Measurements from ENCODE around the gene FAM193A. TPM values are rescaled to one million over a fixed set of nuclear protein-coding genes. Genes with fewer than 3 reads are reported as not detected.
"Not testable (repeated sequence)": the region's sequence is repeated elsewhere in the genome, so short reads cannot be mapped to it uniquely, and the experiment has no call there.

FAM193A gene
- total RNA-seq, 1 donor from 2014 or later, result 30.9 TPM

DNA sequence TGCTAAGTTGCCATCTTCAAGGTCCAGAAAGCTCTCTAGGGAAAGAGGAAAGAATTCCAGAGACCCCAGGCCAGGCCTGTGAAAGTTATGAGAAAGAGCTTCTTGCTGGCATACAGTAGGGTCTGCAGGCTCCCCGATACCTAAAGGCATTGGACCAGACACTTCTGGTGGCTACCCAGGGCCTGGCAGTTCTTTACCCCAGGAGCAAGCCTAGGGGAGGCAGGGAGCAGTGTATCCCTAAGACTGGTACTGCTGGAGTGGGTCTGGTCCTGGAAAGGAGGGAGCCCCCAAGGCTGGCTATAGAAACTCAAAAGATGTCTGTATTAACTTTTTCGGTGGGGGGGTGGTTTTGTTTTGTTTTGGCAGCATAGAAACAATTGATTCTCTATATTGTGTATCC lies 19.8 kb upstream of the FAM193A start:
- Histone ChIP-seq H3K27ac (peak overlapping the region; percentile 49 to 57), H3K4me1 (peaks cover 0 to 6% of the 10 kb centered on the region in 2 donors), H3K4me3 (no peak overlapping the region), H3K36me3 (peaks cover 30 to 35% of the 10 kb centered on the region in 2 donors), H3K9me3 (no peaks in the 10 kb centered on the region), H3K27me3 (no peaks in the 10 kb centered on the region)
- TF ChIP-seq, protein P1, sequence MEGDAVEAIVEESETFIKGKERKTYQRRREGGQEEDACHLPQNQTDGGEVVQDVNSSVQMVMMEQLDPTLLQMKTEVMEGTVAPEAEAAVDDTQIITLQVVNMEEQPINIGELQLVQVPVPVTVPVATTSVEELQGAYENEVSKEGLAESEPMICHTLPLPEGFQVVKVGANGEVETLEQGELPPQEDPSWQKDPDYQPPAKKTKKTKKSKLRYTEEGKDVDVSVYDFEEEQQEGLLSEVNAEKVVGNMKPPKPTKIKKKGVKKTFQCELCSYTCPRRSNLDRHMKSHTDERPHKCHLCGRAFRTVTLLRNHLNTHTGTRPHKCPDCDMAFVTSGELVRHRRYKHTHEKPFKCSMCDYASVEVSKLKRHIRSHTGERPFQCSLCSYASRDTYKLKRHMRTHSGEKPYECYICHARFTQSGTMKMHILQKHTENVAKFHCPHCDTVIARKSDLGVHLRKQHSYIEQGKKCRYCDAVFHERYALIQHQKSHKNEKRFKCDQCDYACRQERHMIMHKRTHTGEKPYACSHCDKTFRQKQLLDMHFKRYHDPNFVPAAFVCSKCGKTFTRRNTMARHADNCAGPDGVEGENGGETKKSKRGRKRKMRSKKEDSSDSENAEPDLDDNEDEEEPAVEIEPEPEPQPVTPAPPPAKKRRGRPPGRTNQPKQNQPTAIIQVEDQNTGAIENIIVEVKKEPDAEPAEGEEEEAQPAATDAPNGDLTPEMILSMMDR (IDR thresholded peaks at IDR 0.05), result no peak
- intact Hi-C loops (cut with DNase I), result no loop called here
- no peak for DNase-seq (ENCODE audit: low spot score in 2 of 2)

DNA sequence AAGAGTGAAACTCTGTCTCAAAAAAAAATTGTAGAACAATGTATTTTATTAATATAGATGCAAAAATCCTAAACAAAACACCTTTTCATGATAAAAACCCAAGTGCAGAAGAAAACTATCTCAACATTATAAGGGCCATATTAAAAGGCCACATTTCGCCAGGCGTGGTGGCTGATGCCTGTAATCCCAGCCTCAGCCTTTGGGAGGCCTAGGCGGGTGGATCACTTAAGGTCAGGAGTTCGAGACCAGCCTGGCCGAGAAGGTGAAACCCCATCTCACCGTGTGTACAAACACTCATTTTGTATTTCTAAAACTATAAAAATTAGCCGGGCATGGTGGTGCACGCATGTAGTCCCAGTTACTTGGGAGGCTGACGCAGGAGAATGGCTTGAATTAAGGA lies 9.9 kb upstream of the FAM193A start:
- Histone ChIP-seq H3K9me3 (no peaks in the 10 kb centered on the region), H3K4me3 (no peak overlapping the region), H3K27me3 (no peaks in the 10 kb centered on the region), H3K4me1 (no peaks in the 10 kb centered on the region), H3K36me3 (no peaks in the 10 kb centered on the region), H3K27ac (no peak overlapping the region)
- intact Hi-C loops (cut with DNase I), result no loop called here
- no peak for DNase-seq (ENCODE audit: low spot score in 2 of 2)
- TF ChIP-seq, protein P1 (IDR thresholded peaks at IDR 0.05), result no peak

DNA sequence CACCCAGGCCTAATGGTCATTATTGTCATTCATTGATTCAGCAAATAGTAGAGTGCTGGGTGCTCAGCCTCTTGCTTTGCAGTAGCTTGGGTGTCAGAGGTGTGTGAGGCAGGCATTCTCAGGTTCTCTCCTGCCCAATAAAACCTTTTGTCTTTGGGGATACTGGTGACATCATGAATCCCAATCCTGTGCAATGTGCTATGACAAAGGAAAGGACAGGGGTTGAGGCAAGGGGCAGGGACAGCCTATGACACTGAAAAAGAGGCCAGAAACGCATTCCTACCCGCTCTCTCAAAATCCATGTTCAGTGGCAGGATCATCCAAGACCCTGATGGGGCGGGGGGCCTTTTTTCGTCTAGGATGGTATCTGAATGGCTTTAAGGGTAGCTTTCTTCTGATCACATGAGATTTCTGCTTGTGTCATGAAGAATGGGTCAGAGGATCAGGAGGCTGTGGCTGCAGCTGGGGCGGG lies 1.5 kb upstream of the FAM193A start:
- no peaks in the 10 kb centered on the region for H3K27me3 ChIP-seq

DNA sequence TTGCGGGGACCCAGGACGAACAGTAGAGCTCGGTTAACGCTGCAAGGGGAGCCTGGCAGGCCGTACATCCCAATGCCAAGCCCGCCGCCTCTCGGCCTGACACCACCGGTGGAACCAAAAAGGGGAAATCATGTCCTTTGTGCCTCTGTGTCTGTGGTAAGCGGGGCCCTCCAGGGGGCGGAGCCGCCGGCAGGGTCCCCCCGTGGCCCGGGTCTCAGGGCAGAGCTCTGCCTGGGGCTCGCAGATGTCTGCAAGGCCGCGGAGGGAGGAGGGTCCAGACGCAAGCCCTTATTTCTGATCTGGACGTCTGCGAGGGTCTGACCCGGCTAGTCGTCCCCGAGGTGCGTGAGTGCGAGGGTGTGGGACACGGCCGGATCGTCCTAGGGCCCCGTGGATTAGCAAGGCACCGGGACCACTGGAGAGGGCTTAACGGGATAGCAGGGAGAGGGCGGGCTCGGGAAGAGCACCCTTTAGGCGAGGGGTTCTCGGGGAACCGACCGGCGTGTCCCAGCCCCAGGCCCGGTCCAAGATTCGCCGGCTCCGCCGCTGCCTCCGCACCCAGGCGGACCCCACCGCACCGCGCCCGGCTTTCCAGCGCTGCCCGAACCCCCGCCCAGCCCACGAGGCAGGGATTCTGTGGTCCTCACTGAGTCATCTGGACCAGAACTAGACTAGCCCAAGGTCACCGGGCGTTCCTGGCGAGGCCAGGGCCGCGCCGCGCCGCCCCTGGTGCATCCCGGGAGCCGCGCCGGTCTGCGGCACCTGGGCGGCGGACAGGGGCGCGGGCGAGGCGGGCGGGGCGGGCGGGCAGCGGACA lies 863 bp upstream of the FAM193A start:
- Histone ChIP-seq H3K27ac (peak overlapping the region; percentile 85 to 95), H3K27me3 (no peaks in the 10 kb centered on the region), H3K9me3 (no peaks in the 10 kb centered on the region), H3K36me3 (no peaks in the 10 kb centered on the region), H3K4me1 (peaks cover 15 to 16% of the 10 kb centered on the region in 2 donors), H3K4me3 (peak overlapping the region; percentile 76 to 88)
- DNase-seq (ENCODE audit: low spot score in 2 of 2), result peak in 1 of 2 donors; percentile 76
- intact Hi-C loops (cut with DNase I), result loop anchor here (1.0 to 10.0 kb wide), 8 partner anchors 66 to 681 kb away; partner anchors contain the start of genes CFAP99, GRK4, HAUS3 and HTT
- TF ChIP-seq, protein P1 (IDR thresholded peaks at IDR 0.05), result peak in 1 of 3 experiments; percentile 12

More for the DNA sequence above, 1.5 kb upstream of the FAM193A start:
- TF ChIP-seq, protein P1 (IDR thresholded peaks at IDR 0.05), result no peak
- intact Hi-C loops (cut with DNase I), result loop anchor here (5.0 to 10.0 kb wide), 4 partner anchors 222 to 680 kb away; partner anchors contain the start of genes HAUS3, LETM1, NELFA and POLN
- peaks cover 15 to 16% of the 10 kb centered on the region in 2 donors for H3K4me1 ChIP-seq
- DNase-seq (ENCODE audit: low spot score in 2 of 2), result peak in 1 of 2 donors; percentile 56
- peak overlapping the region; percentile 85 to 95 for H3K27ac ChIP-seq
- H3K4me3 ChIP-seq, result peak overlapping the region; percentile 76 to 88
- no peaks in the 10 kb centered on the region for H3K36me3 ChIP-seq
- no peaks in the 10 kb centered on the region for H3K9me3 ChIP-seq

DNA sequence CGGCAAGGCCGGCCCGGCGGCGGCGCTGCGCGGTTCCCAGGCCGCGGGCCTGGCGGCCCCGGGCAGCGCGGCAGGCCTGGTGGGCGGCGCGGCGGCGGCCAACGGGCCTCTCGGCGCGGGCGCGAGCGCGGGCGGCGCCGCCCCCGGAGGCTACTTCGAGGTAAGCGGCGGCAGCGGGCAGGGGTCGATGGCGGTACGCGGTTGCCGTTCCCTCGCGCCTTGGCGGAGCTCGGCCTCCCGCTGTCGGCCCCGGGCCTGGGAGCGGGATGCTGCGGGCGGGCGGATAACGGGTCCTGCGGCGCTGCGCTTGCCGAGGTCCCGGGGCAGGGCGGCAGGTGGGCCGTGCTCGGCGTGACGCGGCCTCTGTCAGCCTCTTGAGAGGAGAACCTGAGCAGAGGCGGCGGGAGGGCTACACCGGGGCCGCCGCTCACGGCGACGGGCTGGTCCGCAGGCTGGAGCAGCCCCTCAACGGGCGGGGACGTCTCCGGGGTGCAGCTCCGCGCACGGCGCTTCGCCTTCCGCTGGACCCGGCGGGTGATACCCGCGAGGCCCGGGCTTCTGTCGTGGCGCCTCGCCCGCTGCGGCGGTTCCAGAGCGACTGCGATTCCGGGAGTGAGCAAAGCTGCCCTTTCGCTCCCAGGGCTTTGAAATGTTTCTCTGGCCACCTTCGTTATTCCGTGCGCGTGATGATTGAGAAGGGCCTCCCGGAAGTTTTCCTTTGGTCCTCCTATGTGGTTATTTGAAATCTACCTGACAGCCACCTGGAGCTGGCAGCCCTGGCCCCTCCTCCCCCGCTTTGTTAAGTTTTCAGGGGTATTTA lies 774 bp downstream of the FAM193A start:
- Histone ChIP-seq H3K27me3 (no peaks in the 10 kb centered on the region), H3K4me3 (peak overlapping the region; percentile 97 to 100), H3K36me3 (no peaks in the 10 kb centered on the region), H3K4me1 (peaks cover 15 to 16% of the 10 kb centered on the region in 2 donors), H3K9me3 (no peaks in the 10 kb centered on the region), H3K27ac (peak overlapping the region; percentile 89 to 97)
- DNase-seq (ENCODE audit: low spot score in 2 of 2), result peak in 1 of 2 donors; percentile 71
- TF ChIP-seq, protein P1 (IDR thresholded peaks at IDR 0.05), result no peak
- intact Hi-C loops (cut with DNase I), result loop anchor here (1.0 to 10.0 kb wide), 5 partner anchors 220 to 682 kb away; partner anchors contain the start of genes HAUS3, LETM1, NELFA and POLN

DNA sequence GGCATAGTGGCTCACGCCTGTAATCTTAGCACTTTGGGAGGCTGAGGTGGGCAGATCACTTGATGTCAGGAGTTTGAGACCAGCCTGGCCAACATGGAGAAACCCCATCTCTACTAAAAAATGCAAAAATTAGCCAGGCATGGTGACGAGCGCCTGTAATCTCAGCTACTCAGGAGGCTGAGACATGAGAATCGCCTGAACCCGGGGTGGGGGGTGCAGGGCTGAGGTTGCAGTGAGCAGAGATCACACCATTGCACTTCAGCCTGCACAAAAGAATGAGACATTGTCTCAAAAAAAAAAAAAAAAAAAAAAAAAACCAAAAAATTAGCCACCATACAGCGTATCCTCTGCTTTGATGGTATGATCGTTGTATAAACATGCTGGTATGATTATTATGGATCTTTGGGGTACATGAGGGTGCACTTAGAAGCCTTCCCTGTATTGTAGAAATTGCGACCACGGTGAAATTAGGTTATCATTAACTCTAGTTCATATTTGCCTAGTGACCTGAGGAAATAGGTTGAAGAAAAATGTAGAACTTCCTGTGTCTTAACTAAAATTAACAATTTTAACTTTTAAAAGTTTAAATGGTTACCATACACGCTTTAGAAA lies 7.2 kb downstream of the FAM193A start:
- H3K4me1 ChIP-seq; H3K9me3 ChIP-seq; intact Hi-C loops (cut with DNase I); H3K27ac ChIP-seq; H3K27me3 ChIP-seq; DNase-seq (ENCODE audit: low spot score in 2 of 2); H3K36me3 ChIP-seq; H3K4me3 ChIP-seq: not testable (repeated sequence)
